Choroid plexus epithelial cell (primary cell): Measurements from ENCODE around the gene PCNA.

Experiments
- DNase-seq: peaks from one replicate; pipeline ENCODE4 v3.0.0-alpha.2; 2010; ENCODE audit warnings: low read depth
- H3K4me3 ChIP-seq: 2 replicates; pipeline ENCODE4 v1.5.1; 2011; ENCODE audit warnings: low read depth, mild to moderate bottlenecking, control low read depth, low read length, moderate library complexity
- TF ChIP-seq, protein P1 (sequence below): conservative IDR thresholded peaks from 2 replicates; pipeline ENCODE4 v1.5.1; 2011; ENCODE audit warnings: low read depth, mild to moderate bottlenecking, control low read depth, inconsistent platforms, low read length, moderate library complexity

Gene PCNA

DNA sequence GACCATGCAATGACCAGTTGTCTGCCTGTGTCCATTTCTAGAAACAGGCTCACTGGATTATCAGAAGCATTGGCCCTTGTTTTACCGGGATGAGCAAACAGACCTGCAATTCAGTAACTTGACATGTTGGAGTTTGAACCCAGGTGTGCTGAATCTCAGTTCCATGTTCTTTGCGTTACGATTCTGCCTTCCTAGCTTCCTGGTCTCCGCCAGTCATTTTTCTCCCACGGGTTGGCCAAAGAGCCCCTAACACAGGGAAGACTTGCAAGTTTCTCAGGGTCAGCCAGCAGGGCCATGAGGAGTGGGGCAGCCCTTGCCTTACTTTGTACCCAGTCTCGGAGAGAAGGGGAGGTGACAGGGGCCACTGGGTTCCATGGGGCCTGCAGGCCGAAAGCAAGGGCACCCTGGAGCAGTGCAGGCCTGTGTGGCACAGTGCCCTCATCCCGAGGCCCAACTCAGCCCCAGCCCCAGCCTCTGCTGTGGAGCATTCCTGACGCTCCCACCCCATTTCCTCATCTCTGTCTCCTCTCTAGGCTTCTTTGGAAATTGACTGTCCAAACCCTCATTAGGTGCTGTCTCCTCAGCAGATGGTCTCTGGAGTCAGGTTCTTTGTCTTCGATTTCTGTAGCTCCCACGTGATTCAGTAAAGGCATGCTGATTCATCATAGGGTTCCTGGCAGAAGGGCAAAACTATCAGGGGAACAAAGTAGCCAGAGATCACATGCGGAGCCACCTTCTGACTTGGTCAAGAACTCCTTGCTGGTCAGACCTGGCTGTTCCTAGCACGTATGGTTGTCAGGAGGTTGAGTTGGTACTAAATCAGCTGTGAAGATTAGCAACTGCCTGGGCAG, 30.7 kb upstream of the PCNA start:
- no peak overlapping the region for H3K4me3 ChIP-seq
- peak; percentile 73 for DNase-seq
- TF ChIP-seq, protein P1, sequence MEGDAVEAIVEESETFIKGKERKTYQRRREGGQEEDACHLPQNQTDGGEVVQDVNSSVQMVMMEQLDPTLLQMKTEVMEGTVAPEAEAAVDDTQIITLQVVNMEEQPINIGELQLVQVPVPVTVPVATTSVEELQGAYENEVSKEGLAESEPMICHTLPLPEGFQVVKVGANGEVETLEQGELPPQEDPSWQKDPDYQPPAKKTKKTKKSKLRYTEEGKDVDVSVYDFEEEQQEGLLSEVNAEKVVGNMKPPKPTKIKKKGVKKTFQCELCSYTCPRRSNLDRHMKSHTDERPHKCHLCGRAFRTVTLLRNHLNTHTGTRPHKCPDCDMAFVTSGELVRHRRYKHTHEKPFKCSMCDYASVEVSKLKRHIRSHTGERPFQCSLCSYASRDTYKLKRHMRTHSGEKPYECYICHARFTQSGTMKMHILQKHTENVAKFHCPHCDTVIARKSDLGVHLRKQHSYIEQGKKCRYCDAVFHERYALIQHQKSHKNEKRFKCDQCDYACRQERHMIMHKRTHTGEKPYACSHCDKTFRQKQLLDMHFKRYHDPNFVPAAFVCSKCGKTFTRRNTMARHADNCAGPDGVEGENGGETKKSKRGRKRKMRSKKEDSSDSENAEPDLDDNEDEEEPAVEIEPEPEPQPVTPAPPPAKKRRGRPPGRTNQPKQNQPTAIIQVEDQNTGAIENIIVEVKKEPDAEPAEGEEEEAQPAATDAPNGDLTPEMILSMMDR, result no peak

DNA sequence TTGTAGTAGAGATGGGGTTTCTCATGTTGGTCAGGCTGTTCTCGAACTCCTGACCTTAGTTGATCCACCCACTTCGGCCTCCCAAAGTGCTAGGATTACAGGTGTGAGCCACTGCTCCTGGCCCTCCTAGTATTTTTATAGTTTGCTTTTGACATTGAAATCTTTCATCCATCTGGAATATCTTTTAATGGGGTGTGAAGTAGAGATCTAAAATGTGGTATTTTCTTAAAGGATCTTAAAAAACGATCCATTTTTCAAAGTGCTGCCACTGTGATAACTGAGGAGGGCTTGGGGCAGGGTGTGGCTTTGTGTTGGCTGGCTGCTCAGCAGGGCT, 30.1 kb upstream of the PCNA start:
- TF ChIP-seq, protein P1, result no peak
- H3K4me3 ChIP-seq, result no peak overlapping the region
- no peak for DNase-seq

DNA sequence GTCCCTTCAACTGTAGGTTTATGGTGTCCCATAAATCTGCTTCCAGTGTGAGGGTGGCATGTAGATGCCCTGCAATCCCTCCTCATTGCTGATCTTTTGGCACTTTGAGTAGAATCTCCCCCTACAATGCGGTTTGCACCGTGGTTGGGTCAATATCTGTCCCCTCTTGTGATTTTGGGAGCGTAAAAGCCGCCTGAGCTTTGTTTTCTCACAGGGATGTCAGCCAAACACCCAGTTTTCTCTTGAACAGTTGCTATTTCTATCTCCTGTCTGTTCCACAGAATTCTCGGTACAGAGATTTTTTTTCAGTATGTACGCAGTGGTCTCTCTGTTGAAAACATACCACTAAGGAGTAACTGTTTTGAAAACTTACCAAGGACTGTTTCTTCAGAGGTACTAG, 28.8 kb upstream of the PCNA start:
- DNase-seq, result no peak
- TF ChIP-seq, protein P1, result no peak
- no peak overlapping the region for H3K4me3 ChIP-seq

DNA sequence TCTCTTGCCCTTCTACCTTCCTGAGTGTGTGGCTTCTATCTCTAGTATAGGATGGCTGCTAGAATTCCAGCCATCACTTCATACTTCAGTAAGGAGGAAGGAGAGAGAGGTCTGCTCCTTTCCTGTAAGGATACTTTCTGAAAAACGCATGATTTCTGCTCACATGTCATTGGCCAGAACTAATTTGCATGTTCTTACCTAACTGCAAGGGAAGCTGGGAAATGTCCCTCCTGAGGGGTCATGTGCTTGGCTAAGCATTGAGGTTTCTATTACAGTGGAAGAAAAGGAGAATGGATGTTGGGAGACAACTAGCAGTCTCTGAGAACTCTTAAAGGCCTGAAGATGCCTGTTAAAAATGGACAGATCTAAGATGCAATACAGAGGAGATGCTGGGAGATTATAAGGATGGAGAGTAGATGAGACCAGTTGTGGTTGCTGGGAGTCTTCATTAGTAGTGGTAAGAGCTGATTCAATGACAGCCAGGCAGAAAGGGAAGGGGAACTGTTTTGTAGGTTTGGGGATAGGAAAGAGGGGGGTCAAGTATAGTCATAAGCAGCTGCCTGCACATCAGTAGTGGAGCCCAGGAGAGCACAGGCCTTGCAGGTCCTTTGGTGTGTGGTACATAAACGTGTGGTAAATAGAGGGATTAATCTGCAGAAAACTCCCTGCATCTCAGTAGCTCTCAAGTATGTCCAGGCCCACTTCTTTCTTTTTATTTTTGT, 27.3 kb upstream of the PCNA start:
- no peak for DNase-seq
- no peak overlapping the region for H3K4me3 ChIP-seq
- TF ChIP-seq, protein P1, result no peak

DNA sequence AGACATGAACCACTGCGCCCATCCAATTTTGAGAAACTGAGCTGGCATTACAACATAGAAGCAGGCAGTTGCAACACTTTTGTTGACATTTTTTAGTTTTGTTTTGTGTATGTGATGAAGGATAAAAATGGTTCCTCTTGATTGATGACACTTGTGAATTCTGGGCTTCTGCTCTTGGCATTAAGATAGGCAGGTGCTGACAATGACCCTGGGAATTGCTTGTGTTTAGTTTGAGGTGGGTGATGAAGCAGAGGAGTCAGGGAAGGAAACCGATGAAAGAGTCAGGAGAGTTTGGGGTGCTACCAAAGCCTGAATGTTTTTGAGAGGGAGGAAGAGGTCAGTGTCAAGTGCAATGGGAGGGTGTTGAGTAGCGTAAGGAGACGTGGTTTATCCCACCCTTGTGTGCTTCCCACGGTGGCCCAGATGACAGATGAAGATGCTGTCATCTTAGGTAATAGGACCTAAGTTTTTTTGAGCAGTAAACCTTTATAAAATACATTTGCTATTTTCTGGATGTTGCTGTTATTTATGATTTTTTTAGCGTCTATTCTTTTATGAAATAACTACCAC, 26.4 kb upstream of the PCNA start:
- DNase-seq, result no peak
- TF ChIP-seq, protein P1, result no peak

DNA sequence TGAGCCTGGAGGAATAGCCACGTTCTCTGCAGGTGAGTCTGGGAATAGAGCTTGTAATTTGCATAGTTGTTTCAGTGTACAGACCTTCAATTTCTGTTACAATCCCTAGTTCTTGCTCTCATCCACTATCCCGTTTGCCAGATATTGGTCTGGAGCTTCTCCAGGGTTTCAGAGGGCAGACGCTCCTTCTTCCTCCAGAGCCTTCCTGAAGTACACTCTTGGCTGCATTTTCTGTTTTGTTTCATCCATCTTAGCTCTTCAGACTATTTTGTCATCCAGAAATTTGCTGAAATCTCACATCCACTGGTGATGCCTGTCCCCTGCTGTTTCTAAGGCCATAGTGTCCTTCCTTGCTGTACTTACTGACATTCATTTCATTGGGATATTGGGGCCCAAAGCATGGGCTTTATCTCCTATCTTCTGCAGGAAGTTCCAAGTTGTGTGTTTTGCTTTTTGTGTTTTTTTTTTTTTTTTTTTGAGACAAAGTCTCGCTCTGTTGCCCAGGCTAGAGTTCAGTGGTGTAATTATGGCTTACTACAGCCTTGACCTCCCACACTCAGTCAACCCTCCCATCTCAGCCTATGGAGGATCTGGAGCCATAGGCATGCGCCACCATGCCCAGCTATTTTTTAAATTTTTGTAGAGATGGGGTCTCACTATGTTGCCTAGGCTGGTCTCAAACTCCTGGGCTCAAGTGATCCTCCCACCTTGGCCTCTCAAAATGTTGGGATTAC, 25.8 kb upstream of the PCNA start:
- no peak for DNase-seq
- no peak overlapping the region for H3K4me3 ChIP-seq
- TF ChIP-seq, protein P1, result no peak

More for the DNA sequence above, 26.4 kb upstream of the PCNA start:
- no peak overlapping the region for H3K4me3 ChIP-seq
